Stimulated activated CD8-positive, alpha-beta memory T cell treated with anti-CD3 and anti-CD28 coated beads, Interleukin-4, amount 100 ng/mL, for 48 hours (primary cell): ENCODE measurements around the gene TEKT3.

Experiments used
- DNase-seq: peaks from one replicate; pipeline ENCODE4 v3.0.0-alpha.2; 2020

Gene TEKT3

GRCh38 chr17:15341385-15341849 is at the start of gene TEKT3:
Gene TEKT3, minus strand, starts transcription at chr17:15341597. Its CDS starts 10,012 bp downstream, at chr17:15331585.
- DNase-seq = peak; percentile 30

- no peak for DNase-seq
Measured at GRCh38 chr17:15388356-15389041, 47.1 kb upstream of the TEKT3 start.

GRCh38 chr17:15386083-15386482 is 44.7 kb upstream of the TEKT3 start:
- no peak for DNase-seq

- no peak for DNase-seq
Measured at GRCh38 chr17:15385305-15385704, 43.9 kb upstream of the TEKT3 start.

- no peak for DNase-seq
Measured at GRCh38 chr17:15384142-15384787, 42.9 kb upstream of the TEKT3 start.

- no peak for DNase-seq
Measured at GRCh38 chr17:15382914-15383313, 41.5 kb upstream of the TEKT3 start.

GRCh38 chr17:15381707-15382106 is 40.3 kb upstream of the TEKT3 start:
- DNase-seq = no peak

GRCh38 chr17:15380446-15380845 is 39.0 kb upstream of the TEKT3 start:
- DNase-seq = no peak

GRCh38 chr17:15379659-15380058 is 38.3 kb upstream of the TEKT3 start:
- no peak for DNase-seq

GRCh38 chr17:15378243-15378642 is 36.8 kb upstream of the TEKT3 start:
- DNase-seq = no peak

GRCh38 chr17:15377616-15378015 is 36.2 kb upstream of the TEKT3 start:
- DNase-seq = no peak

GRCh38 chr17:15377200-15377599 is 35.8 kb upstream of the TEKT3 start:
- DNase-seq = no peak

GRCh38 chr17:15371376-15372130 is 30.2 kb upstream of the TEKT3 start:
- DNase-seq = no peak

- DNase-seq = no peak
Measured at GRCh38 chr17:15368600-15368999, 27.2 kb upstream of the TEKT3 start.

GRCh38 chr17:15366026-15366425 is 24.6 kb upstream of the TEKT3 start:
- no peak for DNase-seq

GRCh38 chr17:15364615-15365014 is 23.2 kb upstream of the TEKT3 start:
- no peak for DNase-seq

- DNase-seq = no peak
Measured at GRCh38 chr17:15363702-15364101, 22.3 kb upstream of the TEKT3 start.

- DNase-seq = no peak
Measured at GRCh38 chr17:15361592-15361991, 20.2 kb upstream of the TEKT3 start.

GRCh38 chr17:15361151-15361550 is 19.8 kb upstream of the TEKT3 start:
- DNase-seq = no peak

GRCh38 chr17:15354256-15354655 is 12.9 kb upstream of the TEKT3 start:
- no peak for DNase-seq

GRCh38 chr17:15351925-15352324 is 10.5 kb upstream of the TEKT3 start:
- DNase-seq = no peak

- no peak for DNase-seq
Measured at GRCh38 chr17:15351478-15351840, 10.1 kb upstream of the TEKT3 start.

GRCh38 chr17:15350777-15351477 is 9.5 kb upstream of the TEKT3 start:
- DNase-seq = no peak
